Left renal cortex interstitium (tissue), 4 donors: ENCODE results near the gene KIRREL1. TPM values are rescaled to one million over a fixed set of nuclear protein-coding genes. Genes with fewer than 3 reads are reported as not detected.
A peak's percentile ranks its signal among the peaks of the same experiment; 100 is the strongest.

ENCODE experiments used
- DNase-seq, 4 donors: peaks; one replicate each; pipeline ENCODE4 v3.0.0-alpha.2; 2013; ENCODE audit warnings: low read depth in 4 of 4, low spot score in 2 of 4, missing footprints in 1 of 4
- polyA plus RNA-seq, 4 donors: library from polyadenylated mRNA; unstranded; fragments of 120-200 nt; gene quantifications; one replicate each; pipeline ENCODE4 v1.2.1, GENCODE V29; 2013; ENCODE audit not compliant: insufficient read length in 4 of 4

KIRREL1 gene
- polyA plus RNA-seq, 4 donors: 167 to 186 (median 179) TPM

DNA sequence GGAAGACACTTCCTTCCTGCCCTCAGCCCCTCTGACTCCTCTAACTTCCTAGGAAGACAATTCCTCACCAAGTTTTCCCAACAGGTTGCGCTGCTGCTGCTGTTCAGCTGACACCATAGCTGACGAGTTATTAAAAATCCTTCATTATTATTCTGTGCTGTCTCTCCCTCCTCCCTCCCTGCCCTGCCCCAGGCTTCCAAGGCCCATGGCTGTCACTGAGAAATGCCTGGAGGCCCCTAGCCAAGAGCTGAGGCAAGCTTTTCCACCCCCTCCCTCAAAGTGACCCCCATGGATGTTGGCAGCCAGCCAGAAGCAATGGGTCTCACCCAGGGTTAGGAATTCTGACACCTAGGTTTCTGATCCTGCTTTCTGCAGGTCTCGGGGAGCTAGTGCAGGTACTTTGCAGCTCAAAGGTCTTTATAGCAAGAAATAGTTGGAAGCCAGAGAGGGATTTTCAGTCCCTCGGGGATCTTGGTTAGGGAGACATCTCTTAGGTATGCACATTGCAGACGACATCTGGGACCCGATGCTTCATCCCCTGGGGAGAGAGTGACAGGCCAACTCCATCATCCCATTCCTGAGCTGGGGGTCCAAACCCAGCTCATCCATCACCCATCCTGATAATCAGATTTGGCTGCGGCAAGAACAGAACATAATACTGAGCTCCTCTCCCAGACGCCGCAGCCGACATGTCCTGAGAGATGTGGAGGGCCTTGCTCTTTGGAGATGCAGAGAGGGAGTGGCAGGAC is 65.0 kb downstream of the KIRREL1 start:
- no peak for DNase-seq

DNA sequence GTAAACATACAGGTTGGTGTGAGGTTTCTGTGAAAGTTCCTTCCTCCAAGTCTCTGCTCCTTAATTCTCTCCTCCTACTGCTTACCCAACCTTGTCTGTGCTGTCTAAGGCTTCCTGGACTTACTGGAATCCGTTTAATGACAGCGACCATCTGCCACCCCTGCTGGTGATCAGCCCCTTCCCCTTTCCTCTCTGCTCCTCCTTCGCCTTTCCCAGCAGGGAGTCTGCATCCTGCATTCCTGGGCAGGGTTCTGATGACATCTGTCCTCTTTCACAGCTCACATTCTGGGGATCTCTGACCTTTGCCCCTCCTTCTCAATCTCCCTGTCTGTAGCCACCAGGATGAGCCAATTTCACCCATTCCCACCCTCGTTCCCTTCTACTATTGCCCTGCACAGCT is 66.5 kb downstream of the KIRREL1 start:
- no peak for DNase-seq

DNA sequence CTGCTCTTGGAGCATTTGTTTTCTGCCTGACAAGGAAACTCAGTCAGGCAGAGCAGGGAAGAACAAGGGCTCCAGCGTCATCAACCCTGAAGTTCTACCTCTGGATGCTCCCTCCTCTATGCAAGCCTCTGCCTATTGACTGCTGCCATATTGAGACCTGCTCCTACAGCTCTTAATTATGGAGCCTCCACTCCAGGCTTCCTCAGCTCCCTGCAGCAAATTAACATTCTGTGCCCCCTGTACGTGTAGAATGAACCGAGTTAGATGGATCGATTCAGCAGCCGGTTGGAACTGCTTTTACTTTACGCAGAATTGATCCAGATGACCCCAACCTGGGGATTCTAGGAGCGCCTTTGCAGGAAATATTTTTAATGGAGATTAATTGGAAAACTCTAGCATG is 68.7 kb downstream of the KIRREL1 start:
- no peak for DNase-seq

DNA sequence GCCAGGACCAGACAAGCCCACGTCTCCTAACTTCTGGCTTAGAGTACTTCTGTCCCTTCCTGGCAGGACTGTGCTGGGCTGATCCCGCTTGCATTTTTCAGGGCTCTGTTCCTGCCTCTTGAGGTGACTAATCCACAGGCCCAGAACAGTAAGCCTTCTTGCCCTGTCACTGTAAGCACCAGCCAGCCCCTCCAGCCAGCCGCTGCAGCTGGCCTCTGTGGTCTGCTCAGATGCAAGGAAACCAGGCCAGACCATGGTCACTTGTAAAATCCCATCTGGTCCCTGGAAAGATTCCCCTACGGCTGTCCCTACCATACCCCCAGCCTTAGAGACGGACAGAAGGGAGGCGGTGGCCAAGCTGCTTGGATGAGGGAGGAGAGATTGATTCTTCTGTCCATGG is 74.2 kb downstream of the KIRREL1 start:
- no peak for DNase-seq

DNA sequence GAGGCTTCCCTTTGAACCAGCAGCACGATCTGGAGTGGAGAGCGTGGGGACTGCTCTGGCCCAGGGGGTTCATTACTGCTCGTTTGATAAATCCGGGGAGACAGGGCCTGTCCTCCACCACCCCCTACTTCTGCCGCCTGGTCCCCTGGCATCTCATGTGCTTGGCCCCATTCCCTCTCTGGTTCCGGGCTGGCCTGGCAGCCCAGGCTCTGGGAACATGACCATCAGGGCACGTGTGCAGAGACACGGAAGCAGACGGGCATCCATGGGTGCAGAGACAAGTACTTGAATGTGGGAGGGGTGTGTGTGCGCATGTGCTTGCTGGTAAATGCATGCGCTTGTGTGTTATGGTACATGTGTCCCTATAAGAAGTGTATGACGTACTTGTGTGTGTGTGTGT is 75.5 kb downstream of the KIRREL1 start:
- no peak for DNase-seq

DNA sequence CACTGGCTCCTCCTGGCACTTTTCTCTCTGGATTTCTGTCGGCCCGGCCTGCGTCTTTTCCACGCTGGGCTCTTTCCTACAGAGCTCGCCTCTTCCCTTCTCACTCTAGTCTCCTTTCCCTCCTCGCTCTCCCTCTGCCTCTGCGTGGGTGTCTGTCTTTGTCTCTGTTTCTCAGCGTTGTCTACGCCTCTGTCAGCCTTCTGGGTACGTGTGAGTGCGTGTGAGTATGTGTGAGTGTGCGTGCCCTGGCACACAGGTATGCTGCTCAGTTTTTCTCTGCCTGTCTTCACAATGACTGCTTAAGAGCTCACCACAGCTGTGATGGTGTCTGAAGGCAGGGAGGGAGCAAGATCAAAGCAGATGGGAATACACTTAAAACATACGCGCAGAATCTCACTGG is 77.7 kb downstream of the KIRREL1 start:
- DNase-seq: no peak

DNA sequence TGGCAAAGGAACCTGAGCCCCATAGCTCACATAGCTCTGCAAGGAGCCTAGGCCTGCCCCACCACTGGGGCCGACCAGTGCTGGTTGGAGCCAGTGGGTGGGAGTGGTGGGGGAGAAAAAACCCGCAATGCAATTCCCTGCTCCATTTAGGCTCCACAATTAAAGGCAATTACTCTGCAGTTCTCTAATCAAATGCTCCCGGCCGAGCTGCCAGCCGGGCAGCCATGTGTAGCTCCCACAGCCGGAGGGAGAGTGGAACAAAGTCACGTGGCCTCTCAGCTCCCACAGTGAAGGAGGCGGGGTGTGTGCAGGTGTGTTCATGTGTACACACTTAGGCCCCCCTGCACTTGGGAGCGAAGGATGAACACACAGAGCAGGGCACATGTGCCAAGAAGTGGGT is 81.6 kb downstream of the KIRREL1 start:
- peak in 1 of 4 donors; percentile 54 for DNase-seq

DNA sequence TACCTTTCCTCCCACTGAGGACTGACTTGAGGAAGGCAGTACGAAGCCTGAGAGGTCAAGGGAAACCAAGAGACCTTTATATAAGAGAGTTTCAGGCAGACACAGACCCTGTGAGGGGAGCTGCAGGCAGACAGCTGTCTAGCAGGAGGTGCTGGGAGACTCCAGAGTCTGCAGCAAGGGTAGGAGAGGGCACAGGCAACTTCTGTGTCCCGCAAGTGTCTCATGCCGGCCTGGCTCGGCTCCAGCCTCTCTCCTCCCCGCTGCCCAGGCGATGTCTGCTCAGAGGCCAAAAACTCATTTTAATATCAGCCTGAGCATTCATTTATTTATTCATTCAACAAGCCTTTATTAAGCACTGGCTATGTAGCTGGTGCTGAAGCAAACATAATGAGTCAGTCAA is 83.0 kb downstream of the KIRREL1 start:
- no peak for DNase-seq

DNA sequence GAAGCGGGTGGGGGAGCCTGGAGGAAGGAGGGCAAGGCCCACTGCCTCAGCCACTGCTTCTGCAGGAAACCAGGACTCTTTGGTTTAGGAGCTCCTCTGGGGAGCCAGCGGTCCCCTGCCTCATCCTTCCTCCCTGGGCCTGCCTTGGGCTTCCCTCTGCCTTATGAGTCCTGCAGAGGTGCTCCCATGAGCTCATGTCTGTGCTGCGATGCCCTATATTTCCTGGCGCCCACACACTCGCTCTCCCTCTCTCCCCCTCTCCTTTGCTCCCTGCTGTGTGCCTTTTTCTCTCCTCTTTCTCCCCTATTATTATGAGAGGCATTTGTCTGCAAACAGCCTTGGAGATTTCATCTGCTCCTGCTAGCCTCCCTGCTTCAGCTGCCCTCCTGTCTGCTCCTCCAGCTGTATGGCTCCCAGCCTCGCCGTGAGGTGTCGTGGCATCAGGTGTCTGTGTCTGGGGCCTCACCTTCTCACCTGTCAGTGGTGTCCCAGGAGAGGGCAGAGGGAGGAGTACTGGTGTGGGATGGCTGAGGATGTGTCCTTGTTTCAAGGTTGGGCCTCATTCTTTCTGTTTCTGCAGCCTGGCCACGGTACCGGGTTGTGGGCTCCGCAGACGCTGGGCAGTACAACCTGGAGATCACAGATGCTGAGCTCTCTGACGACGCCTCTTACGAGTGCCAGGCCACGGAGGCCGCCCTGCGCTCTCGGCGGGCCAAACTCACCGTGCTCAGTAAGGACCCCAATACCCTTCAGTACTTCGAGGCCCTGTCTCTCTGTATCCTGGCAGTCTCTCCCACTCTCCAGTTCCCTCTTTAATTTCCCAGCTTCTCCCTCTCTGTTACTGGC is 84.2 kb downstream of the KIRREL1 start:
- DNase-seq: no peak

DNA sequence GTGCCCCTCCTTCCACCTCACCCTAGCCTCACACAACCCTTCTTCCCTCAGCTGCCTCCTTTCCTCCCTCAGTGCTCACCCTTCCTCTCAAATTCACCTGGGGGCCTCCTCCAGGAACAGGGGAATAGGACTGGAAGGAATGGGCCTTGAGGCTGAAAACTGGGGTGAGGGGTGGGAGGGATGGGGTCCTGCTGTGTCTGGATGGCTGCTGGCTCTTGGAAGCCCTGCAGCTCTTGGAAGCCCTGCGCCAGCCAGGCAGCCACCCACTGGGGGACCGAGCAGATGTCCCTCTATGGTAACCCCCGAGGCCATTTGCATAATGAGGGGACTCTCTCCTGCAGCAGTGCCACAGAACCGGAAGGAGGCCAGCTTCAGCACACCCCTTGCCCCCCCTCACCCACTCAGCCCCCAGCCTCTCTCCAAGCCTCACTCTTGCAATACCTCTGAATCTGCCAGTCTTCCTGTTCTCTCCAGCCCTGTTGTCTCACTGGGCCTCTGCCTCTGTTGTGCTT is 85.2 kb downstream of the KIRREL1 start:
- DNase-seq: no peak

DNA sequence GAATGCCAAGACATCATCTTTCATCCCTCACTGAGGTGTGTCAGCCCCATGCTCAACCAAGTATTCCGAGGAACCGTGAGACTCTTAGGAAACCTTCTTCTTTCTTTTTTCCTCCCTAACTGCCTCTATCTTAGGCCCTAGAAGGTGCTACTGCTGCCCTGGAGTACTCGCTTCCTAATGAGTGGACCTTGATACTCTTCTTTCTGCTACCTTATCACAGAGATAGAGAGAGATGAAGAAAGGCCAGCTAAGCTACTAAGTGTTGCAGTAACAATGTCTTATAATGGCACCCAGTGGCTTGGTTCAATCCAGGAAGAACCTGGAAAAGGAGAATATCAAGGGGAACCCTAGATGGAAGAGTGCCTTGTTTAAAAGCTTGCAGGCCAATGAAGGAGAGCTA is 86.6 kb downstream of the KIRREL1 start:
- no peak for DNase-seq

DNA sequence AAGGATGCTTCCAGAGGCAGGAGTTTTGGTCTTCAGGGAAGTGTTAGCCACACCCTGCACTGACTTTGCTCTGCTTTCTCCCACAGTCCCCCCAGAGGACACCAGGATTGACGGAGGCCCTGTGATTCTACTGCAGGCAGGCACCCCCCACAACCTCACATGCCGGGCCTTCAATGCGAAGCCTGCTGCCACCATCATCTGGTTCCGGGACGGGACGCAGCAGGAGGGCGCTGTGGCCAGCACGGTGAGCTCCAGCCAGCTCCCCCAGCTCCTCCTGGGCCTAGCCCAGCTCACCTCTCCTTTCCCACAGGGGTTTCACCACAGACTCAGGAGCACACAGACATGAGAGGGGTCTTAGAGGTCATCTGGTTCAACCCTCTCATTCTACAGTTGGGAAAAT is 90.9 kb downstream of the KIRREL1 start:
- no peak for DNase-seq

DNA sequence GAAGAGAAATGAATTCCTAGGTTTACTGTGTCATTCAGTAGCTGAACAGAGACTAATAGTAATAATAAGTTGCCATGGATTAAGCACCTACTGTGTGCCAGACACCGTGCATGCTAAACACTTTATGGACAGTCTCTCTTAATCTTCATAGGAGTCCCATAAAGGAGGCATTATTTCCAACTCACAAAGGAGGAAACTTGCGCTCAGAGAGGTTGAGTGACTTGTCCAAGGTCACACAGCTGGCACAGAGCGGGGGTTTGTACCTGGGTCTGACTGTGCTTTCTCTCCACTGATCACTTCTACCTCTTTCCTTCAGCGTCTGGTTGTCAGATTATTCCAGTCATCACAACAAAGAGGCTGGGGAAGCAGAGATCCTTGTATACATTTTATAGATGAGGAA is 91.3 kb downstream of the KIRREL1 start:
- DNase-seq: no peak

DNA sequence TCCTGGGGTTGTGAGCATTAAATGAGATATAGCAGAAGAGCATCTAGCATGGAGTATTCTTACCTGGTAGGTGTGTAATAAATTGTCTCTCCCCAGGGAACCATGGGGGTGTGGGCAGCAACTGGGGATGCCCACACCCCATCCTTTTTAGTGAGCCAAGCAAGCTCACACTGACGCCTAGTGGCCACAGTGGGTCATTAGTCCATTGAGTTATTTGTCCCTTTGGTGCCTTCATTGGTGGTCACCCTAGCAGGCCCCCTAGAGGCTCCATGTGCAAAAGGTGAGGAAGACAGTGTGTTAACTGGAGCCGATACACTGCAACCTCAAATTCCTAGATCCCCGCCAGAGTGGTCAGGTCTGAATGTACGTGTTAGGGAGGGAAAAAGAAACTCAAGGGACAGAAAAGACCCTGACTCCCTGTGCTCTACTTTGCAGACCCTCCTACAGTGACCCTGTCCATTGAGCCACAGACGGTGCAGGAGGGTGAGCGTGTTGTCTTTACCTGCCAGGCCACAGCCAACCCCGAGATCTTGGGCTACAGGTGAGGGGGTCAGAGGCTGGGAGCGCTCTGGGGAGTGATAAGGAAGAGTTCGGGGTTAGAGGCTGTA is 94.0 kb downstream of the KIRREL1 start:
- DNase-seq: peak; percentile 48 to 78 (median 52)

DNA sequence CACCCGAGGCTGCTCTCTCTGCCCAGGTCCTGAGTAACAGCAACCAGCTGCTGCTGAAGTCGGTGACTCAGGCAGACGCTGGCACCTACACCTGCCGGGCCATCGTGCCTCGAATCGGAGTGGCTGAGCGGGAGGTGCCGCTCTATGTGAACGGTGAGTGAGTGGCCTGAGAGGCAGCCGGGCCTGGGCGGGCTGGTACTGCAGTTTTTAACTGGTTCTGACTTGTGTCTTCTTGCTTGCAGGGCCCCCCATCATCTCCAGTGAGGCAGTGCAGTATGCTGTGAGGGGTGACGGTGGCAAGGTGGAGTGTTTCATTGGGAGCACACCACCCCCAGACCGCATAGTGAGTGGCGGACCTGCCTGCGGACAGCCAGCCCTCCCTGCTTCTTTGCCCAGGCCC is 96.0 kb downstream of the KIRREL1 start:
- no peak for DNase-seq

DNA sequence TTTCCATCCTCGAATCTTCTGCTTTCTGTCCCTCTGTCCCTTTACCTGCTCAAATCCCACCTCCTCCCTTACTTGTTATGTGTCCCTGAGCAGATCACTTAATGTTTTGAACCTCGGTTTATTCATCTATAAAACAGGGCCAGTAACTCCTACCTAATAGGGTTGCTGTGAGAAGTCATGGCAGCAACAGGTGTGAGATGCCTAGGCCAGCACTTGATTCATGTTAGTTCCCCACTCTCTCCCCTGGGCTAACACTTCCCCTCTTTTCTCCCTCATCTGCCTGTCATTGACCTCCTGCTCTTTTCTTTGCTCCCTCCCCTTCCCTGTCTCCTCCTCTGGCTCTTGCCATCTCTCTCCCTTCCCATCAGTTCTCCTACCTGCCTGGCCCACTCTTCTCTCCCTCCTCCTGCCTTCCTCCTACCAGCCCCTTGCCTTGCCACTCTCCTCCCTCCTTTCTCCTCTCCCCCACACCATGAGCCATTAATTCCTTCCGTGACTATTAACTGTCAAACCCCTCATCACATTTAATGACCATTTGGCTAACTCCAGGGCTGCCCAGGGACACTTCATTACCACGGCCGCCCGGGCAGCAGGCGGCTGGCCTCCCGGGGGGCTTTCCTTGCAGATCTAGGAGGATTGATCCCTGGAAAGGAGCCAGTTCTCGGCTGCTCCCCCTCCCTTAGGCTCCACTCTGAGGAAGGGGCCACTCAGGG is 96.6 kb downstream of the KIRREL1 start:
- peak in 1 of 4 donors; percentile 35 for DNase-seq

DNA sequence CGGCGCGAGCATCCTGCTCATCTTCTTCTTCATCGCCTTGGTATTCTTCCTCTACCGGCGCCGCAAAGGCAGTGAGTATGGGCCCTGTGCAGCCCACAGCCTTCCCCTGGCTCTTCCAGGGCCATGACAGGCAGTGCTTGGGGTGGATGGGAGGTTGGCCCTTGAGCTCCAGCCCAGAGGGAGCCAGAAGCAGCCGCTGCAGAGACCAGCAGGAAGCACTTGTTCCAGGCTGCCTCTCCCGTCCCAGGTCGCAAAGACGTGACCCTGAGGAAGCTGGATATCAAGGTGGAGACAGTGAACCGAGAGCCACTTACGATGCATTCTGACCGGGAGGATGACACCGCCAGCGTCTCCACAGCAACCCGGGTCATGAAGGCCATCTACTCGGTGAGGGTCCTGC is 99.9 kb downstream of the KIRREL1 start:
- DNase-seq: no peak

DNA sequence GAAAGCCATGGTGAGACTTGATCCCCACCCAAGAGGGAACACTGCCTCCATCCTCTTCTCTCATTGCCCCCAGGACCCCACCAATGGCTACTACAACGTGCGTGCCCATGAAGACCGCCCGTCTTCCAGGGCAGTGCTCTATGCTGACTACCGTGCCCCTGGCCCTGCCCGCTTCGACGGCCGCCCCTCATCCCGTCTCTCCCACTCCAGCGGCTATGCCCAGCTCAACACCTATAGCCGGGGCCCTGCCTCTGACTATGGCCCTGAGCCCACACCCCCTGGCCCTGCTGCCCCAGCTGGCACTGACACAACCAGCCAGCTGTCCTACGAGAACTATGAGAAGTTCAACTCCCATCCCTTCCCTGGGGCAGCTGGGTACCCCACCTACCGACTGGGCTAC is 101.1 kb downstream of the KIRREL1 start:
- no peak for DNase-seq

DNA sequence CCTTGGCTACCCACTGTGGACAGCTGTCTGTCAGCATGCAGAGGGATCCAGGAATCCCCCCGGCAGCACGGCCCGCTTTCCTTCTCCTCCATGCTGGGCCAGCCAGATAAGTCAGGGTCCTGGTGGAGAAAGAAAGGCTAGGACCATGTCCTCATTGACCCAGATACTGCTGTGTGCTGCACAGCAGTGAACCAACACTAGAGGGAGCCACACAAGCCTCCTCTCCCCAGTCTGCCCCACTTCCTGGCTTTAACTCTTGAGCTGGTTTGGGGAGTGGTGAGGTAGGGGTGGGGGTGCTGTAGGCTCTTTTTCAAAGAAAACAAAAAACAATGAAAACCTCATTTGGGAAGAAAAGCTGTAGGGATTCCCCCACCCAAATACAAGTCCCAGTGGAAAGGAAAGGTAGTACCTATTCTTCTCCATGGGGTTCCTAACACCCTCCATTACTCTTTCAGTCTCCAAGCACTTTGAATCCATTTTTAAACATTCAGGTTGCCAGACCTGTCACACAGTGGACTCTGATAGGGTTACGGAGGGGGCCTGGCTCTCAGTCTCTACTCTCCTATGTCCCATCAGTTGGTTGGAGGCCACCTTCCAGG is 102.4 kb downstream of the KIRREL1 start:
- no peak for DNase-seq

DNA sequence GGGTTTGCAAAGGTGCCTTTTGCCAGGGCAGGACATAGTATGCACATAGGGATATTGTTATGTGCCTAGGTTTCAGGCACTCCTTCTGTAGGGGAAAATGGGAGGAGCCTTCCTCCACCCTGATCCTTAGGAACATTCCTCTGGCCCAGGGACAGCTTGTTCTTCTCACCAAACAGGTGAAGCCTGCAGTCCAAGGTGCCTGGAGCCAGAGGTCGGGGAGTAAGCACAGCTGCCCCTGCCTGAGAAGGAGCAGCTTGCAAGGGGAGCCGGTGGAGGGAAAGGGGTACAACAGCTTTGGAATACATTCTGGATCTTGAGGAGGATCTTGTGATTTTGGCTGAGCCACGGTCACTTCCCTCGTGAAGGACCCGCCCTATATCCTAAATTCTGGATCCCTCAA is 104.8 kb downstream of the KIRREL1 start:
- DNase-seq: no peak
